ENCODE measurements around the gene KRTAP2-1.

GRCh38 chr17:40997361-40997760 is 49.8 kb downstream of the KRTAP2-1 start:
- TF ChIP-seq KDM1A (IDR thresholded peaks at IDR 0.05; ENCODE audit: low read depth) (no peak), CTCF (IDR thresholded peaks at IDR 0.05) (no peak), ESRRA (IDR thresholded peaks at IDR 0.05; ENCODE audit: borderline replicate concordance, low read length) (no peak), RFX5 (IDR thresholded peaks at IDR 0.05) (no peak), POLR2A (IDR thresholded peaks at IDR 0.05; ENCODE audit: low read length) (no peak), CBX2 (IDR thresholded peaks at IDR 0.05; ENCODE audit: borderline replicate concordance, low read depth) (no peak)
